PC-3 (cell line): ENCODE measurements around the gene TOPBP1. TPM values are rescaled to one million over a fixed set of nuclear protein-coding genes. Genes with fewer than 3 reads are reported as not detected.

Source experiments
- ATAC-seq: fragments of 200-7000 bp; cut with Tn5 transposase; 2 replicates; pipeline ENCODE4 v1.9.1; 2020; ENCODE audit warnings: mild to moderate bottlenecking, moderate library complexity
- BruUV-seq: library from RNA; stranded (reverse); fragments of 400-500 nt; replicated peaks from 2 replicates; lab custom pipeline; 2021; lab: Mats Ljungman, UMichigan
- CTCF ChIA-PET: fragments of 300-600 bp; sonication (Branson Sonifier 250); formaldehyde crosslinking; loops from one replicate; lab custom pipeline; 2022; ENCODE audit warnings: antibody characterized with exemption; lab: Charles Lee
- POLR2A ChIA-PET: fragments of 300-600 bp; sonication (Branson Sonifier 250); formaldehyde crosslinking; loops from one replicate; lab custom pipeline; 2022; ENCODE audit warnings: antibody characterized with exemption; ENCODE audit not compliant: unreplicated experiment; lab: Charles Lee
- DNase-seq: peaks from one replicate; pipeline ENCODE4 v3.0.0-alpha.2; 2015
- H2AFZ ChIP-seq: fragments of 300-600 bp; sonication (generic); 2 replicates; pipeline ENCODE4 v1.6.0; 2016; ENCODE audit warnings: antibody characterized with exemption, low read length
- H3F3A ChIP-seq: fragments of 300-600 bp; sonication (generic); one replicate; pipeline ENCODE4 v1.6.0; 2017; ENCODE audit warnings: antibody characterized with exemption, low read length, control low read depth, mild to moderate bottlenecking; ENCODE audit not compliant: unreplicated experiment
- H3K27ac ChIP-seq: fragments of 300-600 bp; sonication (generic); 2 replicates; pipeline ENCODE4 v1.5.1; 2016; ENCODE audit warnings: mild to moderate bottlenecking, low read length
- H3K27me3 ChIP-seq: fragments of 300-600 bp; sonication (generic); 2 replicates; pipeline ENCODE4 v1.6.1; 2016; ENCODE audit warnings: low read length, mixed read lengths
- H3K36me3 ChIP-seq: fragments of 300-600 bp; sonication (generic); 2 replicates; pipeline ENCODE4 v1.6.1; 2016; ENCODE audit warnings: low read depth, mixed run types, low read length, mixed read lengths
- H3K4me1 ChIP-seq: fragments of 300-600 bp; sonication (generic); 2 replicates; pipeline ENCODE4 v1.5.1; 2016; ENCODE audit warnings: low read length; ENCODE audit not compliant: insufficient read depth
- H3K4me2 ChIP-seq: fragments of 300-600 bp; sonication (generic); 2 replicates; pipeline ENCODE4 v1.6.0; 2016; ENCODE audit warnings: low read length
- H3K4me3 ChIP-seq: fragments of 300-600 bp; sonication (generic); 2 replicates; pipeline ENCODE4 v1.5.1; 2016; ENCODE audit warnings: mild to moderate bottlenecking, low read length, mixed read lengths
- H3K79me2 ChIP-seq: fragments of 300-600 bp; sonication (generic); 2 replicates; pipeline ENCODE4 v1.6.1; 2017; ENCODE audit warnings: low read length, mixed read lengths
- H3K9ac ChIP-seq: fragments of 300-600 bp; sonication (generic); 2 replicates; pipeline ENCODE4 v1.6.0; 2016; ENCODE audit warnings: mild to moderate bottlenecking, low read length
- H3K9me2 ChIP-seq: fragments of 300-600 bp; sonication (generic); replicated peaks from 2 replicates; pipeline ENCODE4 v1.6.1; 2016; ENCODE audit warnings: mixed run types, low read length, mixed read lengths
- H3K9me3 ChIP-seq: fragments of 300-600 bp; sonication (generic); 2 replicates; pipeline ENCODE4 v1.6.1; 2016; ENCODE audit warnings: low read length, mixed read lengths
- H4K20me1 ChIP-seq: fragments of 300-600 bp; sonication (generic); 2 replicates; pipeline ENCODE4 v1.6.1; 2016; ENCODE audit warnings: low read length, mixed read lengths
- CTCF ChIP-seq: fragments of 300-600 bp; sonication (generic); conservative IDR thresholded peaks from 2 replicates; pipeline ENCODE4 v1.5.1; 2017; ENCODE audit warnings: antibody characterized with exemption, low read depth, mild to moderate bottlenecking, low read length
- EZH2 ChIP-seq: fragments of 300-600 bp; sonication (generic); IDR thresholded peaks from one replicate; pipeline ENCODE4 v1.6.1; 2017; ENCODE audit warnings: antibody characterized with exemption, mild to moderate bottlenecking, low read length; ENCODE audit not compliant: unreplicated experiment
- EZH2phosphoT487 ChIP-seq: fragments of 300-600 bp; sonication (generic); IDR thresholded peaks from 2 replicates; pipeline ENCODE4 v1.6.1; 2018; ENCODE audit warnings: mild to moderate bottlenecking, antibody characterized with exemption, low read length, borderline replicate concordance
- intact Hi-C: fragments of 100-400 bp; cut with micrococcal nuclease; formaldehyde crosslinking; loops from 2 replicates; pipeline ENCODE4 v1.9.0; 2023
- total RNA-seq: library from RNA; depleted of rRNA; stranded (reverse); fragments of >200 nt; gene quantifications from 2 replicates; pipeline ENCODE4 v1.2.3, GENCODE V29; 2014

Gene TOPBP1
- total RNA-seq, 1 experiment from 2014 or later: 42.4 TPM

DNA sequence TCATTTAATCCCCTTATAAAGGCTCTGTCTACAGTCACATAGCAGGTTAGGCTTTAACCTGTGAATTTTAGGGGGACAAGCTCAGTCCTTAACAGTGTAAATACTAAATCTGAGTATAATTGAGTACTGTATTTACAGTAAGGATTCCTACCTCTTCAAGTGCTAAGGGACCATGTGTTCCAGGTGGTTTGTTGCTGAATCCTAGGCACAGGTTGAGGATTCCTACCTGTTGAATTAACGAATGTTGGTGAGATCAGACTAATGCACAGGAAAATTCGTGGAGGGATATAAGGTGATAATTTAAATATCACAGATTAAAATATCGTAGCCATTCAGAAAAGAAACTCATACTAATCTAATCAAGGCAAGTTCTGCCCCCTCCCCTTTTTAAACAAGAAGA is 63.3 kb downstream of the TOPBP1 start:
- no peak for TF ChIP-seq EZH2
- TF ChIP-seq EZH2phosphoT487: no peak
- no peak for TF ChIP-seq CTCF
- Histone ChIP-seq H2AFZ (no peak overlapping the region), H4K20me1 (no peaks in the 10 kb centered on the region), H3K9ac (no peak overlapping the region), H3K9me2 (no peaks in the 10 kb centered on the region), H3K4me1 (peaks cover 9% of the 10 kb centered on the region; the same call in 1 of the 2 replicates), H3K27me3 (no peaks in the 10 kb centered on the region), H3K4me3 (no peak overlapping the region), H3K27ac (no peak overlapping the region), H3F3A (no peaks in the 10 kb centered on the region), H3K4me2 (no peak overlapping the region), H3K9me3 (no peaks in the 10 kb centered on the region), H3K36me3 (peaks cover 5% of the 10 kb centered on the region; the same call in 1 of the 2 replicates), H3K79me2 (no peaks in the 10 kb centered on the region)
- DNase-seq (no peak), ATAC-seq (no peak)
- ChIA-PET POLR2A (no interaction called here), CTCF (no interaction called here)
- no TSS peak for BruUV-seq
- intact Hi-C loops: no loop called here

DNA sequence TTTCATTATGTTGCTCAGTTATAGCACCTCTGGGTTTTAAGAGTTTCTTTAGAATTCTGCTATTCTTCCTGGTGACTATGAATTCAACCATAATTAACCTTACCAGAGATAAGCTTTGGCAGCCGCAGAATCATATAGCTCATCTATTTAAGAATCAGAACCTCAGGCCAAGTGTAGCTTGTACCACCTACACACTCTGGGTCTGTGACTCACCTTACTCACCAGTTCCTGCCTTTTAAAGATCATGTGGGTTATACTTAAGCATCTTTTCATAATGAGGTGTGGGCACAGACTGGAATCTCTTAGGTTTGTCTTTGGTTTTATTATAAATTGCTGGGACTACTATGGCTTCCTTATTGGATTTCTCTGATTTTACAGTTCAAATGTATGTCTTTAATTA is 66.4 kb downstream of the TOPBP1 start:
- TF ChIP-seq CTCF (no peak), EZH2 (no peak), EZH2phosphoT487 (no peak)
- H3F3A ChIP-seq: peaks cover 6% of the 10 kb centered on the region
- no peak overlapping the region for H2AFZ ChIP-seq
- no peak overlapping the region for H3K27ac ChIP-seq
- ATAC-seq (peak; percentile 39; the same call in 1 of the 2 replicates), DNase-seq (peak; percentile 38)
- no peaks in the 10 kb centered on the region for H3K36me3 ChIP-seq
- BruUV-seq: no TSS peak
- H3K4me3 ChIP-seq: no peak overlapping the region
- no peaks in the 10 kb centered on the region for H3K79me2 ChIP-seq
- no peak overlapping the region for H3K4me2 ChIP-seq
- CTCF ChIA-PET: no interaction called here
- no peaks in the 10 kb centered on the region for H3K9me2 ChIP-seq
- intact Hi-C loops: no loop called here
- no peaks in the 10 kb centered on the region for H3K9me3 ChIP-seq
- H3K9ac ChIP-seq: no peak overlapping the region
- no peaks in the 10 kb centered on the region for H3K27me3 ChIP-seq
- POLR2A ChIA-PET: no interaction called here
- H3K4me1 ChIP-seq: peaks cover 25% of the 10 kb centered on the region; the same call in 1 of the 2 replicates
- no peaks in the 10 kb centered on the region for H4K20me1 ChIP-seq

- ChIA-PET POLR2A (no interaction called here), CTCF (no interaction called here)
- BruUV-seq: no TSS peak
- no peak overlapping the region for H3K4me3 ChIP-seq
- no peaks in the 10 kb centered on the region for H3K27me3 ChIP-seq
- H3K79me2 ChIP-seq: 0 out of 2 replicates have a peak, but pooled peaks cover 2% of the 10 kb centered on the region
- TF ChIP-seq EZH2phosphoT487 (no peak), EZH2 (no peak), CTCF (no peak)
- H3K9me2 ChIP-seq: no peaks in the 10 kb centered on the region
- ATAC-seq (no peak), DNase-seq (no peak)
- H3K36me3 ChIP-seq: peaks cover 4% of the 10 kb centered on the region
- no peak overlapping the region for H3K9ac ChIP-seq
- H4K20me1 ChIP-seq: no peaks in the 10 kb centered on the region
- no peak overlapping the region for H3K27ac ChIP-seq
- no peak overlapping the region for H3K4me2 ChIP-seq
- intact Hi-C loops: loop anchor here (5.0 kb wide), 2 partner anchors 69 to 151 kb away; partner anchors contain the start of gene TOPBP1
- H3K9me3 ChIP-seq: no peaks in the 10 kb centered on the region
- peaks cover 6% of the 10 kb centered on the region for H3F3A ChIP-seq
- peaks cover 35% of the 10 kb centered on the region for H3K4me1 ChIP-seq
- no peak overlapping the region for H2AFZ ChIP-seq
These were observed 68.5 kb downstream of the TOPBP1 start for GRCh38 chr3:133593243-133593642.
